Measurements from ENCODE around the gene ASPG.

ASPG gene

DNA sequence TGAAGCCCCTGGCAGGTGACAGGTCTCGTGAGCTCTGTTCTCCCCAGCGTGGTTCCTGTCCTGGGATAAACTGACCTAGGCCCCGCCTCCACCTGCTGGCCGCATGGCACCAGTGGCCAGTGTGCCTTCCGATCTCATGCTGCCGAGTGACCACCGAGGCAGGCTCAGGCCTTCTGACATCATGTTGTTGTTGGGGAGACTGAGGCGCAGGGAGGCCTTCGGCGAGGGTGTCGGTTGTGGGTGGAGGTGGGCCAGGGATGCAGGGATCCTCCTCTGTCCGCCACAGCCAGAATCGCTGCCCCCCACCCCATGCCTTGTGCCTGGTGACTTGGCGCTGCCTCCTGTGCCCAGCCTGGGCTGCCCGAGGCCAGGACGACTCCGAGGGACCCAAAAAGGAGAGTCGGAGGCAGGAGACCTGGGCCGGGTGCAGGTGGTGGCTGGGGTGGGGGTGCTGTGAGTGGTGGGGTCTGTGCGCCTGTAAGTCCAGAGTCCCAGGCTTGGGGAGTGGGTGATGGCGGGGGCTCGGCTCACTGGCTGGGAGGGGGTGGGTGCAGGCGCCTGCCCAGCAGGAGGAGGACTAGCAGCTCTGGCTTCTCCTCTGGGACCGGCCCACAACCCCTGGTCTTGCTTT, 24.3 kb downstream of the ASPG start:
- no peaks in the 10 kb centered on the region for H3K36me3 ChIP-seq (ENCODE audit: control insufficient read depth, insufficient read depth, low read length, severe bottlenecking)
- no peaks in the 10 kb centered on the region for H3K9me3 ChIP-seq (ENCODE audit: control insufficient read depth, low read length)
- H3K4me1 ChIP-seq (ENCODE audit: control insufficient read depth, insufficient read depth, low read length) = no peaks in the 10 kb centered on the region
- H3K27me3 ChIP-seq (replicated peaks; ENCODE audit: control insufficient read depth, insufficient read depth, low read length) = peaks cover 7% of the 10 kb centered on the region
- H3K4me3 ChIP-seq (ENCODE audit: low read length) = no peak overlapping the region
- DNase-seq (ENCODE audit: low read depth) = no peak
- no peak overlapping the region for H3K9ac ChIP-seq (ENCODE audit: low read length)

- DNase-seq (ENCODE audit: low read depth) = no peak
- no peak overlapping the region for H3K4me3 ChIP-seq (ENCODE audit: low read length)
- peaks cover 11% of the 10 kb centered on the region for H3K27me3 ChIP-seq (replicated peaks; ENCODE audit: control insufficient read depth, insufficient read depth, low read length)
- no peaks in the 10 kb centered on the region for H3K9me3 ChIP-seq (ENCODE audit: control insufficient read depth, low read length)
- no peaks in the 10 kb centered on the region for H3K36me3 ChIP-seq (ENCODE audit: control insufficient read depth, insufficient read depth, low read length, severe bottlenecking)
- no peaks in the 10 kb centered on the region for H3K4me1 ChIP-seq (ENCODE audit: control insufficient read depth, insufficient read depth, low read length)
- H3K9ac ChIP-seq (ENCODE audit: low read length) = no peak overlapping the region
Measured at GRCh38 chr14:104110491-104111209, 25.1 kb downstream of the ASPG start.

DNA sequence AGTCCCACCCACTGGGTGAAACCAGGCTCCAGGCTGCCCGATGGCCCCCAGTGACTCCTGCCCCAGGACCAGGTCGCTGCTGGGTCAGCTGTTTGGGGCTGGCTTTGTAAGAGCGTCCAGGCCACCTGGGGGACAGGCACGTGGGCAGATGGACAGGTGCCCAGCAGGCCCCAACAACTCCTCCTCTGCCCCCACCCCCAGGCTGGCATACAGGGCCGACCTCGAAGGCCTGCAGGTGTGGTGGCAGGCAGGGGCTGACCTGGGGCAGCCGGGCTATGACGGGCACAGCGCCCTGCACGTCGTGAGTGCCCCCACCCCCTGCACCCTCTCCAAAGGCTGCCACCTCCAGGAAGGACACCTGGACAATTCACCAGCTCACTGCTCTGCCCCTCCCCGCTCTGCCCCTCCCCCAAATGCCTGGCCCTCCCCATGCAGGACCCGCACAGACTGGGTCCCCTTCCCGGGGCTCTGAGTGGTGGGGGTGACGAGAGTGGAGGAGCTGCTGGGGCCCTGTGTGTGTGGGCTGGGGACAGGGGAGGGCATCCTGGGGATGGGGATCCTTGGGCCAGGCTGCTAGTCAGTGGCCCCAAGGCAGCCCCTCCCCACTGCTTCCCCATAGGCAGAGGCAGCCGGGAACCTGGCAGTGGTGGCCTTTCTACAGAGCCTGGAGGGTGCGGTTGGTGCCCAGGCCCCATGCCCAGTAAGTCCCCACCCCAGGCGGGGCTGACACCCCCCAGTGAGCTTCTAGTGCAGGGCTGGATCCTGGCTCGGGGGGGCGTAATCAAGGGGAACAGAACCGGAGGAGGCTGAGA, 26.0 kb downstream of the ASPG start:
- H3K4me1 ChIP-seq (ENCODE audit: control insufficient read depth, insufficient read depth, low read length) = no peaks in the 10 kb centered on the region
- H3K4me3 ChIP-seq (ENCODE audit: low read length) = no peak overlapping the region
- no peak overlapping the region for H3K9ac ChIP-seq (ENCODE audit: low read length)
- no peaks in the 10 kb centered on the region for H3K9me3 ChIP-seq (ENCODE audit: control insufficient read depth, low read length)
- no peaks in the 10 kb centered on the region for H3K36me3 ChIP-seq (ENCODE audit: control insufficient read depth, insufficient read depth, low read length, severe bottlenecking)
- peaks cover 19% of the 10 kb centered on the region for H3K27me3 ChIP-seq (replicated peaks; ENCODE audit: control insufficient read depth, insufficient read depth, low read length)
- no peak for DNase-seq (ENCODE audit: low read depth)

- Histone ChIP-seq H3K9ac (ENCODE audit: low read length) (no peak overlapping the region), H3K27me3 (replicated peaks; ENCODE audit: control insufficient read depth, insufficient read depth, low read length) (peaks cover 19% of the 10 kb centered on the region), H3K9me3 (ENCODE audit: control insufficient read depth, low read length) (no peaks in the 10 kb centered on the region), H3K4me3 (ENCODE audit: low read length) (no peak overlapping the region), H3K4me1 (ENCODE audit: control insufficient read depth, insufficient read depth, low read length) (no peaks in the 10 kb centered on the region), H3K36me3 (ENCODE audit: control insufficient read depth, insufficient read depth, low read length, severe bottlenecking) (no peaks in the 10 kb centered on the region)
- DNase-seq (ENCODE audit: low read depth) = no peak
Measured at GRCh38 chr14:104112113-104112505, 26.6 kb downstream of the ASPG start.

- Histone ChIP-seq H3K36me3 (ENCODE audit: control insufficient read depth, insufficient read depth, low read length, severe bottlenecking) (no peaks in the 10 kb centered on the region), H3K4me3 (ENCODE audit: low read length) (no peak overlapping the region), H3K4me1 (ENCODE audit: control insufficient read depth, insufficient read depth, low read length) (no peaks in the 10 kb centered on the region), H3K9me3 (ENCODE audit: control insufficient read depth, low read length) (no peaks in the 10 kb centered on the region), H3K9ac (ENCODE audit: low read length) (no peak overlapping the region), H3K27me3 (replicated peaks; ENCODE audit: control insufficient read depth, insufficient read depth, low read length) (peaks cover 17% of the 10 kb centered on the region)
- DNase-seq (ENCODE audit: low read depth) = no peak
Measured at GRCh38 chr14:104112609-104113571, 27.4 kb downstream of the ASPG start.

GRCh38 chr14:104113631-104114420, 28.3 kb downstream of the ASPG start:
- no peaks in the 10 kb centered on the region for H3K4me1 ChIP-seq (ENCODE audit: control insufficient read depth, insufficient read depth, low read length)
- no peaks in the 10 kb centered on the region for H3K9me3 ChIP-seq (ENCODE audit: control insufficient read depth, low read length)
- DNase-seq (ENCODE audit: low read depth) = no peak
- no peak overlapping the region for H3K4me3 ChIP-seq (ENCODE audit: low read length)
- H3K9ac ChIP-seq (ENCODE audit: low read length) = no peak overlapping the region
- H3K36me3 ChIP-seq (ENCODE audit: control insufficient read depth, insufficient read depth, low read length, severe bottlenecking) = no peaks in the 10 kb centered on the region
- H3K27me3 ChIP-seq (replicated peaks; ENCODE audit: control insufficient read depth, insufficient read depth, low read length) = peaks cover 21% of the 10 kb centered on the region

GRCh38 chr14:104114421-104115130, 29.1 kb downstream of the ASPG start:
- Histone ChIP-seq H3K9me3 (ENCODE audit: control insufficient read depth, low read length) (no peaks in the 10 kb centered on the region), H3K27me3 (replicated peaks; ENCODE audit: control insufficient read depth, insufficient read depth, low read length) (peaks cover 28% of the 10 kb centered on the region), H3K36me3 (ENCODE audit: control insufficient read depth, insufficient read depth, low read length, severe bottlenecking) (no peaks in the 10 kb centered on the region), H3K9ac (ENCODE audit: low read length) (no peak overlapping the region), H3K4me3 (ENCODE audit: low read length) (no peak overlapping the region), H3K4me1 (ENCODE audit: control insufficient read depth, insufficient read depth, low read length) (no peaks in the 10 kb centered on the region)
- no peak for DNase-seq (ENCODE audit: low read depth)

DNA sequence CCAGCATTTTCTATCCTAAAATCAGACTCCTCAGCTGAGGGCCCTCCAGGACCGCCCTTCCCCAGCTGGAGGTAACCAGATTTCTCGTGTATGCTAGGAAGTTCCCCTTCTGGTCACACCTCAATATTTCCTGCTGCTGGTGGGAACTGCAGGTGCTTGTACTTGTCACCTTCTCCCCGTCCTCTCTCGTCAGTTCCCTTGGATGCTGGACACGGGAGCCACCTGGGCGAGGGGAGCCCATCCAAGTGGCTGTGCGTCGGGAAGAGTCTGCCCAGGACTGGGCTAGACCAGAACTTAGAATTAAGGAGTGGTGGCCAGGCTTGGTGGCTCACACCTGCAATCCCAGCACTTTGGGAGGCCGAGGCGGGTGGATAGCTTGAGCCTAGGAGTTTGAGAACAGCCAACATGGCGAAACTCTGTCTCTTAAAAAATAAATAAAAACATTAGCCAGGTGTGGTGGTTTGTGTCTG, 29.7 kb downstream of the ASPG start:
- DNase-seq (ENCODE audit: low read depth) = no peak
- peaks cover 33% of the 10 kb centered on the region for H3K27me3 ChIP-seq (replicated peaks; ENCODE audit: control insufficient read depth, insufficient read depth, low read length)
- no peak overlapping the region for H3K9ac ChIP-seq (ENCODE audit: low read length)
- no peaks in the 10 kb centered on the region for H3K9me3 ChIP-seq (ENCODE audit: control insufficient read depth, low read length)
- H3K4me3 ChIP-seq (ENCODE audit: low read length) = no peak overlapping the region
- no peaks in the 10 kb centered on the region for H3K4me1 ChIP-seq (ENCODE audit: control insufficient read depth, insufficient read depth, low read length)
- no peaks in the 10 kb centered on the region for H3K36me3 ChIP-seq (ENCODE audit: control insufficient read depth, insufficient read depth, low read length, severe bottlenecking)

GRCh38 chr14:104115691-104116287, 30.3 kb downstream of the ASPG start:
- H3K36me3 ChIP-seq (ENCODE audit: control insufficient read depth, insufficient read depth, low read length, severe bottlenecking) = no peaks in the 10 kb centered on the region
- no peaks in the 10 kb centered on the region for H3K4me1 ChIP-seq (ENCODE audit: control insufficient read depth, insufficient read depth, low read length)
- no peak overlapping the region for H3K4me3 ChIP-seq (ENCODE audit: low read length)
- DNase-seq (ENCODE audit: low read depth) = no peak
- H3K9ac ChIP-seq (ENCODE audit: low read length) = no peak overlapping the region
- H3K27me3 ChIP-seq (replicated peaks; ENCODE audit: control insufficient read depth, insufficient read depth, low read length) = peaks cover 38% of the 10 kb centered on the region
- H3K9me3 ChIP-seq (ENCODE audit: control insufficient read depth, low read length) = peaks cover 2% of the 10 kb centered on the region

Measured in adipocyte (in vitro differentiated cells).